Heart right ventricle (tissue), 16 donors: ENCODE data around the gene GRM2. TPM values are rescaled to one million over a fixed set of nuclear protein-coding genes. Genes with fewer than 3 reads are reported as not detected.

Experiments
- ATAC-seq, 8 donors: fragments of 200-7000 bp; cut with Tn5 transposase; one replicate each; pipeline ENCODE4 v1.9.1; 2020; ENCODE audit warnings: mild to moderate bottlenecking in 8 of 8, moderate library complexity in 8 of 8, moderate number of reproducible peaks in 1 of 8
- DNase-seq, 2 donors: peaks; one replicate each; pipeline ENCODE4 v3.0.0-alpha.2; 2020
- H3K27ac ChIP-seq, 10 donors: fragments of 200-600 bp; sonication (generic) in 2 of 10; one replicate each; pipeline versions ENCODE4 v1.5.0 to v1.8.0; 2020 to 2022; ENCODE audit warnings: mild to moderate bottlenecking in 3 of 10
- H3K27me3 ChIP-seq, 7 donors: fragments of 200-600 bp; one replicate each; pipeline ENCODE4 v1.8.0; 2021 to 2022; ENCODE audit warnings: mild to moderate bottlenecking in 2 of 7
- H3K36me3 ChIP-seq, 9 donors: fragments of 200-600 bp; sonication (generic) in 1 of 9; one replicate each; pipeline versions ENCODE4 v1.5.0 to v1.8.0; 2020 to 2022; ENCODE audit warnings: mild to moderate bottlenecking in 2 of 9
- H3K4me1 ChIP-seq, 9 donors: fragments of 200-600 bp; sonication (generic) in 1 of 9; one replicate each; pipeline versions ENCODE4 v1.5.0 to v1.8.0; 2020 to 2022; ENCODE audit warnings: mild to moderate bottlenecking in 4 of 9
- H3K4me3 ChIP-seq, 10 donors: fragments of 200-600 bp; sonication (generic) in 2 of 10; one replicate each; pipeline versions ENCODE4 v1.5.0 to v1.8.0; 2020 to 2022; ENCODE audit warnings: mild to moderate bottlenecking in 7 of 10, moderate library complexity in 2 of 10
- H3K9me3 ChIP-seq, 11 donors: fragments of 200-600 bp in 10 of 11; sonication (generic) in 2 of 11; one replicate each; pipeline versions ENCODE4 v1.5.0 to v1.8.0; 2013 to 2022; ENCODE audit warnings: mild to moderate bottlenecking in 2 of 11, control low read depth in 1 of 11, moderate library complexity in 1 of 11
- WGBS, 2 donors: extraction: QIAGEN DNeasy Blood & Tissue Kit; methylation state at CpG; one replicate each; pipeline ENCODE4 v1.1.7; 2013; ENCODE audit warnings: inconsistent platforms in 1 of 2; 5-methylcytosine and 5-hydroxymethylcytosine counted together
- intact Hi-C, 10 donors: fragments of 100-400 bp; cut with DNase I; formaldehyde crosslinking; loops; one replicate each; pipeline versions ENCODE4 v1.11.1 to v1.14.2; 2022
- polyA plus RNA-seq, 2 donors: library from polyadenylated mRNA; stranded (reverse); fragments of 200-250 nt; gene quantifications; one replicate each; pipeline ENCODE4 v1.2.3, GENCODE V29; 2013
- total RNA-seq, 10 donors: library from RNA; stranded (reverse); fragmentation: NEBNext Ultra II Directional in 3 of 10; extraction: Animal tissue kit (Norgen Biotek cat#: 25700) in 3 of 10; gene quantifications; one replicate each; pipeline versions ENCODE4 v1.2.1 to v1.2.4, GENCODE V29; 2021 to 2023
- TF ChIP-seq, protein P1 (sequence below), 9 donors: fragments of 200-600 bp; sonication (generic) in 2 of 9; IDR thresholded peaks; one replicate each; pipeline versions ENCODE4 v1.5.0 to v1.8.0; 2021 to 2022; ENCODE audit warnings: antibody characterized with exemption in 9 of 9, mild to moderate bottlenecking in 5 of 9, moderate library complexity in 1 of 9
- donor health status: Arrhythmogenic right ventricular cardiomyopathy.
- donor health status: ischemic (EF 13 %, LVEDD 7.1; RV severe dilation, severe dysfunction).
- donor health status: healthy with polysubstance abuse.
- donor health status: DM: no; HTN: yes; CAD: no.
- donor health status: DM: no; HTN: no; CAD: no.
- donor health status: ischemic (EF 25% LVEDD 6.9; RV normal size, moderate dysfunction).
- donor health status: ischemic (EF 25% LVEDD 5.7; RV mildly dilated, moderate dysfunction).
- donor health status: healthy.
- donor health status: DM: yes; HTN: yes; CAD: no.
- donor health status: Ischemic cardiomyopathy.
- donor health status: ischemic (EF 35%, LVEDD 5.7; RV mildly dilated, moderate dysfunction).
- donor health status: nonischemic (EF 11% LVEDD 7.7; RV severe dilation, severe dysfunction).
- donor health status: DM: yes; HTN: yes; CAD: no.
- donor health status: PGD.
- donor health status: ischemic (EF 29% LVEDD 5.4; RV normal size, mild dysfunction).
- donor health status: nonischemic (EF 23%, LVEDD 6.1; RV moderate dilation, normal function).

GRM2 gene
- total and polyA plus RNA-seq, 12 donors: 0.04 to 0.66 (median 0.37) TPM; not detected in 1

DNA sequence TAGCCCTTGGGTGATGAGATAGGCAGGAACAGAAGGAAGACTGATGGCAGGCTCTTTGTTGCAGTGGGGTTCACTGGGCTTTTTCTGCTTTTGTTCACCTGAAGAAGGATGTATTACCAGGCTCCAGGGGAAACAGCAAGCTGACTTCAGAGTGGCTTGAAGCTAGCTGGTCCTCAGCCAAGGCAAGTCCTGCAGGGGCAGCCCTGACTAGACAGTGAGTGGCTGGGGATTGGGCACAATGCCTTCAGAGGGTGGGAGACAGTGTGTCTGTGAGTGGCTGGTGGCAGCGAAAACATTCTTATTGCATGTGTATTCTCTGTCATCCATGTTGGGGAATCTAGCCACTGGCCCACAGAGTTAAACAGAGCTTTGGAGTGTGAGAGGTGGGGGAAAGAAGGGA is 38.1 kb upstream of the GRM2 start:
- TF ChIP-seq, protein P1, sequence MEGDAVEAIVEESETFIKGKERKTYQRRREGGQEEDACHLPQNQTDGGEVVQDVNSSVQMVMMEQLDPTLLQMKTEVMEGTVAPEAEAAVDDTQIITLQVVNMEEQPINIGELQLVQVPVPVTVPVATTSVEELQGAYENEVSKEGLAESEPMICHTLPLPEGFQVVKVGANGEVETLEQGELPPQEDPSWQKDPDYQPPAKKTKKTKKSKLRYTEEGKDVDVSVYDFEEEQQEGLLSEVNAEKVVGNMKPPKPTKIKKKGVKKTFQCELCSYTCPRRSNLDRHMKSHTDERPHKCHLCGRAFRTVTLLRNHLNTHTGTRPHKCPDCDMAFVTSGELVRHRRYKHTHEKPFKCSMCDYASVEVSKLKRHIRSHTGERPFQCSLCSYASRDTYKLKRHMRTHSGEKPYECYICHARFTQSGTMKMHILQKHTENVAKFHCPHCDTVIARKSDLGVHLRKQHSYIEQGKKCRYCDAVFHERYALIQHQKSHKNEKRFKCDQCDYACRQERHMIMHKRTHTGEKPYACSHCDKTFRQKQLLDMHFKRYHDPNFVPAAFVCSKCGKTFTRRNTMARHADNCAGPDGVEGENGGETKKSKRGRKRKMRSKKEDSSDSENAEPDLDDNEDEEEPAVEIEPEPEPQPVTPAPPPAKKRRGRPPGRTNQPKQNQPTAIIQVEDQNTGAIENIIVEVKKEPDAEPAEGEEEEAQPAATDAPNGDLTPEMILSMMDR (IDR thresholded peaks at IDR 0.05): no peak
- DNase-seq (no peak), ATAC-seq (no peak)
- H3K4me3 ChIP-seq: no peak overlapping the region
- H3K9me3 ChIP-seq: no peaks in the 10 kb centered on the region
- H3K27me3 ChIP-seq: no peaks in the 10 kb centered on the region
- peaks cover 0 to 13% (median 0%) of the 10 kb centered on the region in 9 donors for H3K36me3 ChIP-seq
- 95% methylated on average over 1 of the region's 1 CpG for WGBS, 2 donors
- intact Hi-C loops: loop anchor here in 5 of 10 donors (1.0 to 10.0 kb wide), 5 partner anchors 166 to 274 kb away; partner anchors contain the start of genes DCAF1 (in 1 of the 5) and RBM15B (in 1 of the 5)
- H3K4me1 ChIP-seq: peaks cover 7 to 50% (median 37%) of the 10 kb centered on the region in 9 donors
- H3K27ac ChIP-seq: no peak overlapping the region

GRCh38 chr3:51669241-51670052 is 37.4 kb upstream of the GRM2 start:
- Histone ChIP-seq H3K4me3 (no peak overlapping the region), H3K27me3 (no peaks in the 10 kb centered on the region), H3K36me3 (peaks cover 0 to 13% (median 0%) of the 10 kb centered on the region in 9 donors), H3K9me3 (no peaks in the 10 kb centered on the region), H3K4me1 (peaks cover 7 to 55% (median 38%) of the 10 kb centered on the region in 9 donors), H3K27ac (peak overlapping the region in 1 of 10 donors; percentile 15)
- intact Hi-C loops: loop anchor here in 9 of 10 donors (1.0 to 10.0 kb wide), 7 partner anchors 167 to 282 kb away; partner anchors contain the start of genes DCAF1 (in 4 of the 9), RBM15B (in 4 of the 9) and MANF (in 1 of the 9)
- TF ChIP-seq, protein P1 (IDR thresholded peaks at IDR 0.05): peak; percentile 89 to 98 (median 96)
- WGBS, 2 donors: 53 to 56% methylated on average over 9 of the region's 9 CpGs
- ATAC-seq: peak in 7 of 8 donors; percentile 3 to 44 (median 29)
- DNase-seq: peak; percentile 79 to 86

DNA sequence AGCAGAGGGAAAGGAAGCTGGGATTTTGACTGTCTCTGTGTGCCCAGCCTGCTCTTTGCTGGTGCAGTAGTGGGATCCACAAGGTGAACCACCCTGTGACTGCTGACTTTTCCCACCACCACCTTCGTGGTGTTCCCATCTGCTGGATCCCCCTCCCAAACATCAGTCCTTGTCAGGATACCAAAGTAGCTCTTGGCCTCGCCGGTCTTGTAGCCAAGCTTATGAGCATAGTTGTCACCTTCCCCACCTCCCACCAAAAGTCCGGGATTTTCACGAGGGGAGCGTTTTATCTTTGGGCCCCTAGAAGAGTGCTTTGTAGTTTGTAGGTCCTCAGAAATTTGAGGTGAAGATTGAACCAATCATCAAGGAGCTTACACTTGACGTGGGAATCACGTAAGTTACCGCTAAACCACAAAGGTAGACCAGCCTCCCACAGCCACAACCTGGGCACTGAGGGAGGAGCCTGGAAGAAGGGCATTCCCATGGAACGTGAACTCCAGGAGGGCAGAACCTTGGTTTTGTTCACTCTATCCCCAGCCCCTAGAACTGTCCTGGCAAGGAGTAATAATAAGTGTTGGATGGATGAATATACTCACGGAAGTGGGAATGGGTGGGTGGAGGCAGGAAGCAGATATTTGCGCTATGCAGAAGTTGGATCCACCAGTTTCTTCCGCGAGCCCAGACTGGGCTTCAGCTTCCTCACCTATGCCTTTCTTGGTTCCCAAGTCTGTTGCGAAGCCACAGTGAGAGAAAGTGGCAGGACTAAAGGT is 36.6 kb upstream of the GRM2 start:
- Histone ChIP-seq H3K27me3 (no peaks in the 10 kb centered on the region), H3K4me3 (peak overlapping the region; percentile 72 to 98 (median 88)), H3K4me1 (peaks cover 7 to 63% (median 38%) of the 10 kb centered on the region in 9 donors), H3K9me3 (no peaks in the 10 kb centered on the region), H3K27ac (peak overlapping the region in 9 of 10 donors; percentile 93 to 99 (median 97)), H3K36me3 (peaks cover 0 to 13% (median 0%) of the 10 kb centered on the region in 9 donors)
- intact Hi-C loops: loop anchor here in 6 of 10 donors (1.0 to 10.0 kb wide), 5 partner anchors 168 to 283 kb away; partner anchors contain the start of genes DCAF1 (in 3 of the 6), RBM15B (in 3 of the 6) and MANF (in 1 of the 6)
- no peak for DNase-seq
- TF ChIP-seq, protein P1 (IDR thresholded peaks at IDR 0.05): no peak
- no peak for ATAC-seq
- 66 to 67% methylated on average over 15 of the region's 15 CpGs for WGBS, 2 donors
